WTC11 (cell line): ENCODE data around the gene TENT4B. TPM values are rescaled to one million over a fixed set of nuclear protein-coding genes. Genes with fewer than 3 reads are reported as not detected.

ENCODE experiments used
- ATAC-seq: fragments of 200-7000 bp; cut with Tn5 transposase; 2 replicates; pipeline ENCODE4 v1.10.0; 2021; ENCODE audit warnings: mild to moderate bottlenecking, moderate library complexity
- CTCF ChIA-PET: fragments of 300-600 bp; sonication (Branson Sonifier 250); formaldehyde crosslinking; loops from one replicate; lab custom pipeline; 2021; ENCODE audit warnings: antibody characterized with exemption; lab: Charles Lee
- POLR2A ChIA-PET: fragments of 350-600 bp; sonication (Branson Sonifier 250); formaldehyde crosslinking; loops from one replicate; lab custom pipeline; 2021; ENCODE audit warnings: antibody characterized with exemption; lab: Charles Lee
- DNase-seq: peaks from one replicate; pipeline ENCODE4 v3.0.0; 2021; ENCODE audit warnings: low spot score
- H3K27ac Mint-ChIP-seq: 2 replicates; pipeline ENCODE4 v1.8.0; 2021; ENCODE audit warnings: mixed read lengths
- H3K27me3 Mint-ChIP-seq: 2 replicates; pipeline ENCODE4 v1.8.0; 2021; ENCODE audit warnings: low read depth, mild to moderate bottlenecking, moderate library complexity, mixed read lengths
- H3K36me3 Mint-ChIP-seq: 2 replicates; pipeline ENCODE4 v1.8.0; 2021; ENCODE audit warnings: mixed read lengths
- H3K4me1 Mint-ChIP-seq: 2 replicates; pipeline ENCODE4 v1.8.0; 2022; ENCODE audit warnings: mixed read lengths
- H3K4me3 Mint-ChIP-seq: 2 replicates; pipeline ENCODE4 v1.8.0; 2021; ENCODE audit warnings: mild to moderate bottlenecking, moderate library complexity, mixed read lengths
- H3K9me3 Mint-ChIP-seq: 2 replicates; pipeline ENCODE4 v1.8.0; 2021; ENCODE audit warnings: mixed read lengths
- AR ChIP-seq: fragments of 250-450 bp; sonication (Bioruptor Pico); IDR thresholded peaks from 2 replicates; pipeline ENCODE4 v1.9.0; 2021; ENCODE audit warnings: mild to moderate bottlenecking
- ATF3 ChIP-seq: sonication (generic); formaldehyde crosslinking; conservative IDR thresholded peaks from 2 replicates; pipeline ENCODE4 v1.8.1; 2022; ENCODE audit warnings: mild to moderate bottlenecking, missing genetic modification reagents
- CREB1 ChIP-seq: sonication (generic); formaldehyde crosslinking; IDR thresholded peaks from 2 replicates; pipeline ENCODE4 v1.8.0; 2023; ENCODE audit warnings: mild to moderate bottlenecking, missing genetic modification reagents
- CREM ChIP-seq: sonication (generic); formaldehyde crosslinking; IDR thresholded peaks from 2 replicates; pipeline ENCODE4 v1.8.1; 2022; ENCODE audit warnings: mild to moderate bottlenecking, missing genetic modification reagents, moderate library complexity
- E2F4 ChIP-seq: sonication (generic); formaldehyde crosslinking; IDR thresholded peaks from 2 replicates; pipeline ENCODE4 v1.8.1; 2022; ENCODE audit warnings: low read depth, mild to moderate bottlenecking, moderate library complexity, missing genetic modification reagents, borderline replicate concordance
- ESRRA ChIP-seq: sonication (generic); formaldehyde crosslinking; IDR thresholded peaks from 2 replicates; pipeline ENCODE4 v1.8.1; 2022; ENCODE audit warnings: mild to moderate bottlenecking, missing genetic modification reagents, borderline replicate concordance
- FOXK1 ChIP-seq: sonication (generic); formaldehyde crosslinking; IDR thresholded peaks from 2 replicates; pipeline ENCODE4 v1.8.0; 2022; ENCODE audit warnings: mild to moderate bottlenecking, moderate library complexity, missing genetic modification reagents
- GRHL2 ChIP-seq: fragments of 250-450 bp; sonication (Bioruptor Pico); IDR thresholded peaks from 2 replicates; pipeline ENCODE4 v1.8.0; 2022; ENCODE audit warnings: mild to moderate bottlenecking, moderate library complexity; ENCODE audit not compliant: insufficient replicate concordance, severe bottlenecking
- GTF2I ChIP-seq: fragments of 250-450 bp; sonication (Bioruptor Pico); conservative IDR thresholded peaks from 2 replicates; pipeline ENCODE4 v1.4.0; 2021; ENCODE audit warnings: mild to moderate bottlenecking
- KAT7 ChIP-seq: sonication (generic); formaldehyde crosslinking; IDR thresholded peaks from 2 replicates; pipeline ENCODE4 v1.8.1; 2023; ENCODE audit warnings: missing genetic modification reagents, mild to moderate bottlenecking, borderline replicate concordance
- NFYB ChIP-seq: sonication (generic); formaldehyde crosslinking; conservative IDR thresholded peaks from 2 replicates; pipeline ENCODE4 v1.8.0; 2022; ENCODE audit warnings: low read depth, missing genetic modification reagents
- NR1H2 ChIP-seq: sonication (generic); formaldehyde crosslinking; IDR thresholded peaks from 2 replicates; pipeline ENCODE4 v1.9.0; 2021; ENCODE audit warnings: mild to moderate bottlenecking, moderate library complexity, missing genetic modification reagents
- PRRX2 ChIP-seq: fragments of 250-450 bp; sonication (Bioruptor Pico); IDR thresholded peaks from 2 replicates; pipeline ENCODE4 v1.8.0; 2021; ENCODE audit warnings: mild to moderate bottlenecking
- SOX15 ChIP-seq: fragments of 250-450 bp; sonication (Bioruptor Pico); IDR thresholded peaks from 2 replicates; pipeline ENCODE4 v1.9.0; 2021; ENCODE audit warnings: mild to moderate bottlenecking
- SP1 ChIP-seq: sonication (generic); formaldehyde crosslinking; conservative IDR thresholded peaks from 2 replicates; pipeline ENCODE4 v1.8.1; 2022; ENCODE audit warnings: missing genetic modification reagents
- TCF7 ChIP-seq: sonication (generic); formaldehyde crosslinking; IDR thresholded peaks from 2 replicates; pipeline ENCODE4 v1.8.0; 2022; ENCODE audit warnings: mild to moderate bottlenecking, low read depth, missing genetic modification reagents, moderate library complexity
- TEAD4 ChIP-seq: sonication (generic); formaldehyde crosslinking; IDR thresholded peaks from 2 replicates; pipeline ENCODE4 v1.8.0; 2022; ENCODE audit warnings: mild to moderate bottlenecking, missing genetic modification reagents
- TP53 ChIP-seq: sonication (generic); formaldehyde crosslinking; IDR thresholded peaks from 2 replicates; pipeline ENCODE4 v1.8.1; 2023; ENCODE audit warnings: mild to moderate bottlenecking, missing genetic modification reagents
- USF2 ChIP-seq: sonication (generic); formaldehyde crosslinking; IDR thresholded peaks from 2 replicates; pipeline ENCODE4 v1.8.1; 2023; ENCODE audit warnings: mild to moderate bottlenecking, missing genetic modification reagents, moderate library complexity
- ZBTB21 ChIP-seq: sonication (generic); formaldehyde crosslinking; IDR thresholded peaks from 2 replicates; pipeline ENCODE4 v1.8.1; 2023; ENCODE audit warnings: mild to moderate bottlenecking, missing genetic modification reagents, borderline replicate concordance
- ZNF317 ChIP-seq: sonication (generic); formaldehyde crosslinking; IDR thresholded peaks from 2 replicates; pipeline ENCODE4 v1.8.1; 2023; ENCODE audit warnings: low read depth, mild to moderate bottlenecking, moderate library complexity, missing genetic modification reagents, borderline replicate concordance
- ZNF671 ChIP-seq: fragments of 250-450 bp; sonication (Bioruptor Pico); IDR thresholded peaks from 2 replicates; pipeline ENCODE4 v1.8.0; 2021; ENCODE audit warnings: mild to moderate bottlenecking
- total RNA-seq: library from RNA; stranded (reverse); gene quantifications from 3 replicates; pipeline ENCODE4 v1.2.3, GENCODE V29; 2021
- TF ChIP-seq, protein P1 (sequence below): sonication (generic); formaldehyde crosslinking; conservative IDR thresholded peaks from 2 replicates; pipeline ENCODE4 v1.8.1; 2023; ENCODE audit warnings: mild to moderate bottlenecking, low read depth, missing genetic modification reagents, moderate library complexity
- TF ChIP-seq, protein P2 (sequence below): sonication (generic); formaldehyde crosslinking; IDR thresholded peaks from 2 replicates; pipeline ENCODE4 v1.8.1; 2022; ENCODE audit warnings: mild to moderate bottlenecking, moderate library complexity, missing genetic modification reagents
- TF ChIP-seq, protein P3 (sequence below): sonication (generic); formaldehyde crosslinking; IDR thresholded peaks from 2 replicates; pipeline ENCODE4 v1.8.0; 2022; ENCODE audit warnings: mild to moderate bottlenecking, missing genetic modification reagents

The TENT4B gene
- total RNA-seq, 1 experiment from 2014 or later: 14.3 TPM

DNA sequence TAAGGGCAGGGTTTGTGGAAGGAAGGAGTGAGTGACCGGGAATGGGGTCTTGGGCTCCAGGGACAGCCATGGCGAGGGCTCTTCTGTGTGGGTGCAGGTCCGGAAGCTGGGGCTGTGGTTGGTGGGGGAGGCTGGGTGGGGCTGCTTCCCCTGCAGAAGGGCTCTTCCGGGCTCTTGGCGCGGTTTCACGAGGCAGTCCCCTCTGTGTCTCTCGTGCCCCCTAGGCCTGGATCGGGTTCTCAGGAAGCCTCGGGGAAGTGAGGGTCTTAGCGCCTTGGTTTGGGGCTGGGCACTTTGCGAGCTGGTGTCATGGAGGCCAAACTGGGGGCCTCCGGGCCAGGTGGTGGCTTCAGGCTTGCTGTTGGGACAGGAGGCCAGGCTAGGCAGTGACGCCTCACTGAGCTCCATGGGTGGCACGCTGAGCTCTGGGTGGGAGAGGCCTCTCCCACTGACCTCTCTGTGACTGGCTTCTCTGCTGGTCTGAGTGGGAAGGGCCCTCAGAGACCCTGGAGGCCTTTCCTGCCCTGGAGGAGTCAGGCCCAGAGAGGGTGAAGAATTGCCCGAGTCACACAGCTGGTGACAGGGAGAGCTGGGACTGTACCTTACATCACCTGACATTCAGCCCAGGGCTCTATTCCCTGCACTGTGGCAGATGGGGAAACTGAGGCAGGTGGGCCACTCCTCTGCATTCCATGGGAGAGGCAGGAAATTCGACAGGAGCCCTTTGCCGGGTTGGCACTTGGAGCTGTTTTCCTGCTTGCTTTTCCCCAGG is 121.4 kb downstream of the TENT4B start:
- DNase-seq (no peak), ATAC-seq (no peak)
- TF ChIP-seq GRHL2 (CRISPR knock-in tag) (no peak), ZNF317 (CRISPR knock-in tag) (no peak), ESRRA (CRISPR knock-in tag) (no peak), PRRX2 (CRISPR knock-in tag) (no peak), USF2 (CRISPR knock-in tag) (no peak), SP1 (no peak), TCF7 (CRISPR knock-in tag) (no peak), NFYB (CRISPR knock-in tag) (no peak), CREB1 (CRISPR knock-in tag) (no peak), ZNF671 (CRISPR knock-in tag) (no peak), ZBTB21 (CRISPR knock-in tag) (no peak), TP53 (CRISPR knock-in tag) (no peak)
- TF ChIP-seq, protein P1, sequence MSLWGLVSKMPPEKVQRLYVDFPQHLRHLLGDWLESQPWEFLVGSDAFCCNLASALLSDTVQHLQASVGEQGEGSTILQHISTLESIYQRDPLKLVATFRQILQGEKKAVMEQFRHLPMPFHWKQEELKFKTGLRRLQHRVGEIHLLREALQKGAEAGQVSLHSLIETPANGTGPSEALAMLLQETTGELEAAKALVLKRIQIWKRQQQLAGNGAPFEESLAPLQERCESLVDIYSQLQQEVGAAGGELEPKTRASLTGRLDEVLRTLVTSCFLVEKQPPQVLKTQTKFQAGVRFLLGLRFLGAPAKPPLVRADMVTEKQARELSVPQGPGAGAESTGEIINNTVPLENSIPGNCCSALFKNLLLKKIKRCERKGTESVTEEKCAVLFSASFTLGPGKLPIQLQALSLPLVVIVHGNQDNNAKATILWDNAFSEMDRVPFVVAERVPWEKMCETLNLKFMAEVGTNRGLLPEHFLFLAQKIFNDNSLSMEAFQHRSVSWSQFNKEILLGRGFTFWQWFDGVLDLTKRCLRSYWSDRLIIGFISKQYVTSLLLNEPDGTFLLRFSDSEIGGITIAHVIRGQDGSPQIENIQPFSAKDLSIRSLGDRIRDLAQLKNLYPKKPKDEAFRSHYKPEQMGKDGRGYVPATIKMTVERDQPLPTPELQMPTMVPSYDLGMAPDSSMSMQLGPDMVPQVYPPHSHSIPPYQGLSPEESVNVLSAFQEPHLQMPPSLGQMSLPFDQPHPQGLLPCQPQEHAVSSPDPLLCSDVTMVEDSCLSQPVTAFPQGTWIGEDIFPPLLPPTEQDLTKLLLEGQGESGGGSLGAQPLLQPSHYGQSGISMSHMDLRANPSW (CRISPR knock-in tag): no peak
- TF ChIP-seq, protein P2, sequence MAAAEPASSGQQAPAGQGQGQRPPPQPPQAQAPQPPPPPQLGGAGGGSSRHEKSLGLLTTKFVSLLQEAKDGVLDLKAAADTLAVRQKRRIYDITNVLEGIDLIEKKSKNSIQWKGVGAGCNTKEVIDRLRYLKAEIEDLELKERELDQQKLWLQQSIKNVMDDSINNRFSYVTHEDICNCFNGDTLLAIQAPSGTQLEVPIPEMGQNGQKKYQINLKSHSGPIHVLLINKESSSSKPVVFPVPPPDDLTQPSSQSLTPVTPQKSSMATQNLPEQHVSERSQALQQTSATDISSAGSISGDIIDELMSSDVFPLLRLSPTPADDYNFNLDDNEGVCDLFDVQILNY (CRISPR knock-in tag): no peak
- Mint-ChIP-seq H3K27me3 (no peaks in the 10 kb centered on the region), H3K4me1 (peaks cover 5% of the 10 kb centered on the region), H3K4me3 (no peak overlapping the region), H3K9me3 (peaks cover 5% of the 10 kb centered on the region), H3K36me3 (no peaks in the 10 kb centered on the region), H3K27ac (no peak overlapping the region)
- ChIA-PET CTCF (interaction anchor here (0.6 to 1.7 kb wide), 11 partner anchors 15 to 393 kb away, joined by 3 to 8 read pairs (median 4); partner anchors contain the start of gene CNEP1R1), POLR2A (no interaction called here)

DNA sequence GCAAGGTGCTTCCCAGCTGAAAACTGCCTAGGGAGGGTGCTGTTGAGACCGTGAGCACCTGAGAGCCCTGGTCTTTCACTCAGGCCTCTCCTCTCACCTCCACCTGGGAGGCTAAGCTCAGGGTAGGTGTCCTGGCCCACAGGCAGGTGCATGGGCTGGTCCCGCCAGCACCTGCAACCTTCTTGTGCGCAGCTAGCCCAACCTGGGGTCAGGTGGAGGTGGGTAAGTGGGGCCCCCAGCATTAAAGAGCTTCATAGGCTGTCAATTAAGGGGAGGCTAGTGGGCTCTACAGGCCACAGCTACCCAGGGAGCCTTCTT is 122.0 kb downstream of the TENT4B start:
- DNase-seq: no peak
- ChIA-PET CTCF (interaction anchor here (0.8 to 1.6 kb wide), 9 partner anchors 15 to 250 kb away, joined by 3 to 8 read pairs (median 4); partner anchors contain the start of gene CNEP1R1), POLR2A (no interaction called here)
- H3K4me1 Mint-ChIP-seq: peaks cover 11% of the 10 kb centered on the region
- no peaks in the 10 kb centered on the region for H3K27me3 Mint-ChIP-seq
- peaks cover 5% of the 10 kb centered on the region for H3K9me3 Mint-ChIP-seq
- no peak for ATAC-seq
- H3K4me3 Mint-ChIP-seq: no peak overlapping the region
- no peaks in the 10 kb centered on the region for H3K36me3 Mint-ChIP-seq
- H3K27ac Mint-ChIP-seq: no peak overlapping the region
- TF ChIP-seq SOX15 (CRISPR knock-in tag) (no peak), TEAD4 (CRISPR knock-in tag) (no peak), CREM (CRISPR knock-in tag) (no peak), AR (CRISPR knock-in tag) (no peak), NR1H2 (CRISPR knock-in tag) (no peak), GTF2I (CRISPR knock-in tag) (no peak), ATF3 (no peak), E2F4 (CRISPR knock-in tag) (no peak), KAT7 (CRISPR knock-in tag) (no peak), FOXK1 (no peak)
- TF ChIP-seq, protein P3, sequence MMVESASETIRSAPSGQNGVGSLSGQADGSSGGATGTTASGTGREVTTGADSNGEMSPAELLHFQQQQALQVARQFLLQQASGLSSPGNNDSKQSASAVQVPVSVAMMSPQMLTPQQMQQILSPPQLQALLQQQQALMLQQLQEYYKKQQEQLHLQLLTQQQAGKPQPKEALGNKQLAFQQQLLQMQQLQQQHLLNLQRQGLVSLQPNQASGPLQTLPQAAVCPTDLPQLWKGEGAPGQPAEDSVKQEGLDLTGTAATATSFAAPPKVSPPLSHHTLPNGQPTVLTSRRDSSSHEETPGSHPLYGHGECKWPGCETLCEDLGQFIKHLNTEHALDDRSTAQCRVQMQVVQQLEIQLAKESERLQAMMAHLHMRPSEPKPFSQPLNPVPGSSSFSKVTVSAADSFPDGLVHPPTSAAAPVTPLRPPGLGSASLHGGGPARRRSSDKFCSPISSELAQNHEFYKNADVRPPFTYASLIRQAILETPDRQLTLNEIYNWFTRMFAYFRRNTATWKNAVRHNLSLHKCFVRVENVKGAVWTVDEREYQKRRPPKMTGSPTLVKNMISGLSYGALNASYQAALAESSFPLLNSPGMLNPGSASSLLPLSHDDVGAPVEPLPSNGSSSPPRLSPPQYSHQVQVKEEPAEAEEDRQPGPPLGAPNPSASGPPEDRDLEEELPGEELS (CRISPR knock-in tag): no peak
